H9 (cell line): ENCODE measurements around the gene PHLDA2. TPM values are rescaled to one million over a fixed set of nuclear protein-coding genes. Genes with fewer than 3 reads are reported as not detected.

Source experiments
- DNase-seq: peaks from one replicate; pipeline ENCODE4 v3.0.0-alpha.2; 2017
- H2AFZ ChIP-seq: one replicate; pipeline ENCODE4 v1.6.1; 2013; ENCODE audit warnings: mild to moderate bottlenecking, low read length, control low read depth, moderate library complexity
- H2AK5ac ChIP-seq: 2 replicates; pipeline ENCODE4 v1.6.1; 2013; ENCODE audit warnings: low read length, control low read depth, mixed read lengths; ENCODE audit not compliant: insufficient read length
- H2BK120ac ChIP-seq: one replicate; pipeline ENCODE4 v1.6.1; 2013; ENCODE audit warnings: low read depth, mild to moderate bottlenecking, low read length, control low read depth, inconsistent platforms; ENCODE audit not compliant: poor library complexity, severe bottlenecking
- H2BK12ac ChIP-seq: 2 replicates; pipeline ENCODE4 v1.6.1; 2013; ENCODE audit warnings: low read length, control low read depth, mixed read lengths, low read depth; ENCODE audit not compliant: insufficient read length
- H2BK15ac ChIP-seq: 2 replicates; pipeline ENCODE4 v1.6.1; 2013; ENCODE audit warnings: low read depth, low read length, control low read depth
- H2BK20ac ChIP-seq: one replicate; pipeline ENCODE4 v1.6.1; 2013; ENCODE audit warnings: low read depth, mild to moderate bottlenecking, low read length, control low read depth, inconsistent platforms; ENCODE audit not compliant: poor library complexity, severe bottlenecking
- H2BK5ac ChIP-seq: 2 replicates; pipeline ENCODE4 v1.6.1; 2013; ENCODE audit warnings: low read length, control low read depth, mixed read lengths; ENCODE audit not compliant: insufficient read length
- H3K14ac ChIP-seq: 2 replicates; pipeline ENCODE4 v1.6.1; 2013; ENCODE audit warnings: low read length, control low read depth; ENCODE audit not compliant: insufficient read depth
- H3K18ac ChIP-seq: 2 replicates; pipeline ENCODE4 v1.6.1; 2013; ENCODE audit warnings: low read depth, mild to moderate bottlenecking, mixed read lengths, low read length, control low read depth; ENCODE audit not compliant: insufficient read length
- H3K23ac ChIP-seq: 2 replicates; pipeline ENCODE4 v1.6.1; 2013; ENCODE audit warnings: low read length, control low read depth, mixed read lengths, low read depth; ENCODE audit not compliant: insufficient read length
- H3K23me2 ChIP-seq: 2 replicates; pipeline ENCODE4 v1.6.1; 2013; ENCODE audit warnings: low read depth, mild to moderate bottlenecking, mixed read lengths, low read length, control low read depth; ENCODE audit not compliant: insufficient read length, poor library complexity, severe bottlenecking
- H3K27ac ChIP-seq: 2 replicates; pipeline ENCODE4 v1.5.1; 2013; ENCODE audit warnings: low read length, control low read depth, mixed read lengths, low read depth; ENCODE audit not compliant: insufficient read length
- H3K27me3 ChIP-seq: 2 replicates; pipeline ENCODE4 v1.6.1; 2013; ENCODE audit warnings: low read length, control low read depth, inconsistent platforms; ENCODE audit not compliant: insufficient read depth
- H3K4ac ChIP-seq: 2 replicates; pipeline ENCODE4 v1.6.1; 2013; ENCODE audit warnings: low read depth, mild to moderate bottlenecking, control low read depth, inconsistent platforms, low read length, moderate library complexity
- H3K4me1 ChIP-seq: 2 replicates; pipeline ENCODE4 v1.6.1; 2013; ENCODE audit warnings: low read length, control low read depth, inconsistent platforms; ENCODE audit not compliant: insufficient read depth
- H3K4me2 ChIP-seq: 2 replicates; pipeline ENCODE4 v1.6.1; 2013; ENCODE audit warnings: low read length, control low read depth, mixed read lengths; ENCODE audit not compliant: insufficient read length, insufficient read depth
- H3K56ac ChIP-seq: 2 replicates; pipeline ENCODE4 v1.6.1; 2013; ENCODE audit warnings: low read depth, mild to moderate bottlenecking, mixed read lengths, low read length, control low read depth; ENCODE audit not compliant: insufficient read length
- H3K79me1 ChIP-seq: 2 replicates; pipeline ENCODE4 v1.6.1; 2013; ENCODE audit warnings: low read depth, mild to moderate bottlenecking, moderate library complexity, low read length, control low read depth, inconsistent platforms; ENCODE audit not compliant: insufficient read depth, poor library complexity, severe bottlenecking
- H3K79me2 ChIP-seq: 2 replicates; pipeline ENCODE4 v1.6.1; 2013; ENCODE audit warnings: low read length, control low read depth, inconsistent platforms; ENCODE audit not compliant: insufficient read depth
- H3K9ac ChIP-seq: 2 replicates; pipeline ENCODE4 v1.6.1; 2013; ENCODE audit warnings: low read length, control low read depth, mixed read lengths; ENCODE audit not compliant: insufficient read length; ENCODE audit errors: extremely low read depth
- H3K9me3 ChIP-seq: one replicate; pipeline ENCODE4 v1.6.1; 2013; ENCODE audit warnings: low read depth, low read length, inconsistent platforms; ENCODE audit not compliant: control insufficient read depth
- H3T11ph ChIP-seq: one replicate; pipeline ENCODE4 v1.6.1; 2013; ENCODE audit warnings: mild to moderate bottlenecking, low read length, control low read depth, inconsistent platforms
- H4K20me1 ChIP-seq: one replicate; pipeline ENCODE4 v1.6.1; 2013; ENCODE audit not compliant: control insufficient read depth, insufficient read length, insufficient read depth
- H4K5ac ChIP-seq: 2 replicates; pipeline ENCODE4 v1.6.1; 2013; ENCODE audit warnings: low read depth, mild to moderate bottlenecking, mixed read lengths, low read length, control low read depth; ENCODE audit not compliant: insufficient read length
- H4K8ac ChIP-seq: replicated peaks from 2 replicates; pipeline ENCODE4 v1.6.1; 2013; ENCODE audit warnings: low read length, control low read depth, mixed read lengths, low read depth; ENCODE audit not compliant: insufficient read length
- H4K91ac ChIP-seq: 2 replicates; pipeline ENCODE4 v1.6.1; 2013; ENCODE audit warnings: low read depth, mild to moderate bottlenecking, moderate library complexity, mixed read lengths, low read length, control low read depth; ENCODE audit not compliant: insufficient read length
- H3K27ac Mint-ChIP-seq, 3 experiments: 2 replicates in 2 of 3; 3 replicates in 1 of 3; pipeline ENCODE4 v1.8.0; 2020 to 2021; ENCODE audit warnings: mixed read lengths in 3 of 3, mild to moderate bottlenecking in 1 of 3, moderate library complexity in 1 of 3
- H3K27me3 Mint-ChIP-seq: 2 replicates; pipeline ENCODE4 v1.8.0; 2021; ENCODE audit warnings: low read depth, mild to moderate bottlenecking, moderate library complexity, mixed read lengths
- H3K36me3 Mint-ChIP-seq, 3 experiments: 2 replicates in 2 of 3; 3 replicates in 1 of 3; pipeline ENCODE4 v1.8.0; 2020 to 2021; ENCODE audit warnings: low read depth in 3 of 3, mixed read lengths in 3 of 3; ENCODE audit not compliant: insufficient read depth in 1 of 3
- H3K4me1 Mint-ChIP-seq, 2 experiments: 2 replicates each; pipeline ENCODE4 v1.8.0; 2020; ENCODE audit warnings: mixed read lengths in 2 of 2
- H3K4me3 Mint-ChIP-seq, 2 experiments: 2 replicates in 1 of 2; 3 replicates in 1 of 2; pipeline ENCODE4 v1.8.0; 2020 to 2021; ENCODE audit warnings: mild to moderate bottlenecking in 2 of 2, mixed read lengths in 2 of 2, moderate library complexity in 1 of 2
- H3K9me3 Mint-ChIP-seq, 2 experiments: 2 replicates in 1 of 2; 3 replicates in 1 of 2; pipeline ENCODE4 v1.8.0; 2020; ENCODE audit warnings: mild to moderate bottlenecking in 2 of 2, mixed read lengths in 2 of 2, moderate library complexity in 1 of 2
- WGBS: extraction: QIAGEN DNeasy Blood & Tissue Kit; methylation state at CpG from one replicate; pipeline ENCODE4 v1.1.7; 2013; ENCODE audit warnings: missing lambda C conversion rate, low lambda C conversion rate, mixed read lengths; ENCODE audit not compliant: insufficient read length; ENCODE audit errors: extremely low coverage; 5-methylcytosine and 5-hydroxymethylcytosine counted together
- total RNA-seq: library from RNA; stranded (reverse); gene quantifications from 2 replicates; pipeline ENCODE4 v1.2.1, GENCODE V29; 2021
- TF ChIP-seq, protein P1 (sequence below): fragments of 200-600 bp; sonication (generic); conservative IDR thresholded peaks from 3 replicates; pipeline ENCODE4 v1.8.0; 2021; ENCODE audit warnings: antibody characterized with exemption, mild to moderate bottlenecking

The PHLDA2 gene
- total RNA-seq, 1 experiment from 2014 or later, result 42.8 TPM

DNA sequence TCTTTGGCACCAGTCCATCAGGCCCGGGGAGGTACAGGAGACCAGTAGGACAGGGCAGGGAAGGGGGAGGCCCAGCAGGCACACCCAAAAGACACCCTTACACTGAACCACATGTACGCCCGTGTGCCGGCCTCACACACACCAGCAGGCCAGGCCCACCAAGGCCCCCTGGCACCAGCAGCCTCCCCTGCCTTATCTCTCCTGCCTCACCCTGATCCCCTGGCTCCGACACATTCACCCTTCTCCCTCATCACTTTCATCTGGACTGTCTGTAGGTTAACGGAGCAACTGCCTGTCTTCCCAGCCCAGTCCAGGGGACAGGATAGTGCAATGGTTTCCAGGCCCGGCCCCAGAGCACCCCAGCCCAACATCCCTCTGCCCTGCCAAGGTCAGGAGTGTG lies 48.6 kb downstream of the PHLDA2 start:
- Histone ChIP-seq H3K9ac (no peak overlapping the region), H3K27ac (no peak overlapping the region), H2BK5ac (no peak overlapping the region), H3K4me1 (no peaks in the 10 kb centered on the region; the same call in 1 of the 2 replicates), H3K18ac (no peak overlapping the region), H3K9me3 (no peaks in the 10 kb centered on the region), H3K23ac (no peak overlapping the region), H2AFZ (no peak overlapping the region), H2BK120ac (no peak overlapping the region), H4K5ac (no peak overlapping the region), H2BK15ac (no peak overlapping the region), H3K23me2 (no peaks in the 10 kb centered on the region), H3K56ac (no peak overlapping the region), H2BK12ac (no peak overlapping the region), H2AK5ac (no peak overlapping the region), H3K79me2 (no peaks in the 10 kb centered on the region), H3K79me1 (no peaks in the 10 kb centered on the region), H3T11ph (no peak overlapping the region), H2BK20ac (no peak overlapping the region), H3K27me3 (peaks cover 7% of the 10 kb centered on the region; the same call in 1 of the 2 replicates), H3K4me2 (no peak overlapping the region), H3K14ac (no peak overlapping the region), H3K4ac (no peak overlapping the region), H4K8ac (no peak overlapping the region), H4K20me1 (no peaks in the 10 kb centered on the region), H4K91ac (no peak overlapping the region)
- no CpG with 5 or more reads among the region's 7 CpGs for WGBS
- Mint-ChIP-seq H3K27ac (no peak overlapping the region; a peak in 1 of 7 replicates), H3K9me3 (peaks cover 4 to 8% of the 10 kb centered on the region in 2 experiments; a peak in 4 of 5 replicates), H3K4me1 (peaks cover 13 to 15% of the 10 kb centered on the region in 2 experiments), H3K4me3 (no peak overlapping the region; a peak in 1 of 5 replicates), H3K36me3 (peaks cover 3 to 6% (median 5%) of the 10 kb centered on the region in 3 experiments; a peak in 5 of 7 replicates), H3K27me3 (peaks cover 87% of the 10 kb centered on the region)
- TF ChIP-seq, protein P1, sequence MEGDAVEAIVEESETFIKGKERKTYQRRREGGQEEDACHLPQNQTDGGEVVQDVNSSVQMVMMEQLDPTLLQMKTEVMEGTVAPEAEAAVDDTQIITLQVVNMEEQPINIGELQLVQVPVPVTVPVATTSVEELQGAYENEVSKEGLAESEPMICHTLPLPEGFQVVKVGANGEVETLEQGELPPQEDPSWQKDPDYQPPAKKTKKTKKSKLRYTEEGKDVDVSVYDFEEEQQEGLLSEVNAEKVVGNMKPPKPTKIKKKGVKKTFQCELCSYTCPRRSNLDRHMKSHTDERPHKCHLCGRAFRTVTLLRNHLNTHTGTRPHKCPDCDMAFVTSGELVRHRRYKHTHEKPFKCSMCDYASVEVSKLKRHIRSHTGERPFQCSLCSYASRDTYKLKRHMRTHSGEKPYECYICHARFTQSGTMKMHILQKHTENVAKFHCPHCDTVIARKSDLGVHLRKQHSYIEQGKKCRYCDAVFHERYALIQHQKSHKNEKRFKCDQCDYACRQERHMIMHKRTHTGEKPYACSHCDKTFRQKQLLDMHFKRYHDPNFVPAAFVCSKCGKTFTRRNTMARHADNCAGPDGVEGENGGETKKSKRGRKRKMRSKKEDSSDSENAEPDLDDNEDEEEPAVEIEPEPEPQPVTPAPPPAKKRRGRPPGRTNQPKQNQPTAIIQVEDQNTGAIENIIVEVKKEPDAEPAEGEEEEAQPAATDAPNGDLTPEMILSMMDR, result no peak
- DNase-seq, result no peak
